Heart left ventricle (tissue), 13 donors: Measurements from ENCODE around the gene CFAP221.

ENCODE experiments used
- POLR2A ChIP-seq, 2 donors: fragments of 450-650 bp; IDR thresholded peaks; one replicate each; pipeline ENCODE4 v1.6.1; 2017; ENCODE audit warnings: antibody characterized with exemption in 2 of 2, mild to moderate bottlenecking in 2 of 2, moderate library complexity in 2 of 2
- TF ChIP-seq, protein P1 (sequence below), 12 donors: fragments of 200-600 bp; sonication (generic) in 4 of 12; IDR thresholded peaks; one replicate each; pipeline versions ENCODE4 v1.5.0 to v1.8.0; 2018 to 2022; ENCODE audit warnings: antibody characterized with exemption in 12 of 12, mild to moderate bottlenecking in 5 of 12
- donor health status: ischemic (EF 13 %, LVEDD 7.1; RV severe dilation, severe dysfunction).
- donor health status: DM: no; HTN: yes; CAD: no.
- donor health status: DM: no; HTN: no; CAD: no.
- donor health status: ischemic (EF 25% LVEDD 6.9; RV normal size, moderate dysfunction).
- donor health status: ischemic (EF 25% LVEDD 5.7; RV mildly dilated, moderate dysfunction).
- donor health status: ischemic (EF 35%, LVEDD 5.7; RV mildly dilated, moderate dysfunction).
- donor health status: nonischemic (EF 11% LVEDD 7.7; RV severe dilation, severe dysfunction).
- donor health status: DM: yes; HTN: yes; CAD: no.
- donor health status: PGD.
- donor health status: ischemic (EF 29% LVEDD 5.4; RV normal size, mild dysfunction).
- donor health status: nonischemic (EF 23%, LVEDD 6.1; RV moderate dilation, normal function).

DNA sequence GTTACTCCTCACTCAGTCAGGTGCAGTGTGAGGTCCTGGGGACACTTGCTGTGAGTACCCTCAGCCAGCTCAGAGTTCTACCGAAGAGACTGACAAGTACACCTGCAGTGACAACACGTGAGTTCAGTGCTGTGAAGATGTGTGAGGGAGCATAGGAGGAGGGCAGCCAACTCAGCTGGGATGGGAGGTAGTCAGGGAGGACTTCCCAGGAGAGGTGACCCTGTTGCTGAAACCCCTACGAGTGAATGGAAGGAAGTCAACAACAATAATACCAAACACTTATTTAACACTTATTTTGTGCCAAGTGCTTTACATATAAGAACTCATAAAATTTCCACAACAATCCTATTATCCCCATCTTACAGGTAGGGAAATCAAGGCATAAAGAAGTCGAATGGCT lies 145.0 kb downstream of the CFAP221 start:
- TF ChIP-seq, protein P1, sequence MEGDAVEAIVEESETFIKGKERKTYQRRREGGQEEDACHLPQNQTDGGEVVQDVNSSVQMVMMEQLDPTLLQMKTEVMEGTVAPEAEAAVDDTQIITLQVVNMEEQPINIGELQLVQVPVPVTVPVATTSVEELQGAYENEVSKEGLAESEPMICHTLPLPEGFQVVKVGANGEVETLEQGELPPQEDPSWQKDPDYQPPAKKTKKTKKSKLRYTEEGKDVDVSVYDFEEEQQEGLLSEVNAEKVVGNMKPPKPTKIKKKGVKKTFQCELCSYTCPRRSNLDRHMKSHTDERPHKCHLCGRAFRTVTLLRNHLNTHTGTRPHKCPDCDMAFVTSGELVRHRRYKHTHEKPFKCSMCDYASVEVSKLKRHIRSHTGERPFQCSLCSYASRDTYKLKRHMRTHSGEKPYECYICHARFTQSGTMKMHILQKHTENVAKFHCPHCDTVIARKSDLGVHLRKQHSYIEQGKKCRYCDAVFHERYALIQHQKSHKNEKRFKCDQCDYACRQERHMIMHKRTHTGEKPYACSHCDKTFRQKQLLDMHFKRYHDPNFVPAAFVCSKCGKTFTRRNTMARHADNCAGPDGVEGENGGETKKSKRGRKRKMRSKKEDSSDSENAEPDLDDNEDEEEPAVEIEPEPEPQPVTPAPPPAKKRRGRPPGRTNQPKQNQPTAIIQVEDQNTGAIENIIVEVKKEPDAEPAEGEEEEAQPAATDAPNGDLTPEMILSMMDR (IDR thresholded peaks at IDR 0.05), result no peak
- TF ChIP-seq POLR2A (IDR thresholded peaks at IDR 0.05), result no peak
